GM12891 (cell line): ENCODE data around the gene CLDN24.

Source experiments
- DNase-seq: peaks from one replicate; pipeline ENCODE4 v3.0.0; 2011; ENCODE audit warnings: low spot score; ENCODE audit not compliant: insufficient read length
- FAIRE-seq: peaks from 2 replicates; lab custom pipeline; 2011; peaks lifted over from hg19 to GRCh38; lab: Jason Lieb, UNC
- PAX5 ChIP-seq: IDR thresholded peaks from 2 replicates; pipeline ENCODE4 v1.6.1; 2011; ENCODE audit warnings: low read length, moderate library complexity, mild to moderate bottlenecking; ENCODE audit not compliant: insufficient read depth, severe bottlenecking
- POLR2A ChIP-seq: IDR thresholded peaks from 2 replicates; pipeline ENCODE4 v1.6.1; 2011; ENCODE audit warnings: low read depth, low read length, control low read depth
- POLR2AphosphoS5 ChIP-seq: IDR thresholded peaks from 2 replicates; pipeline ENCODE4 v1.6.1; 2011; ENCODE audit warnings: low read depth, low read length, control low read depth
- POU2F2 ChIP-seq: IDR thresholded peaks from 2 replicates; pipeline ENCODE4 v1.6.1; 2011; ENCODE audit warnings: low read depth, mild to moderate bottlenecking, control low read depth, low read length, moderate library complexity
- SPI1 ChIP-seq: IDR thresholded peaks from 2 replicates; pipeline ENCODE4 v1.6.1; 2011; ENCODE audit warnings: low read depth, low read length, control low read depth
- TAF1 ChIP-seq: IDR thresholded peaks from 2 replicates; pipeline ENCODE4 v1.6.1; 2011; ENCODE audit warnings: low read depth, low read length, control low read depth

Gene CLDN24

GRCh38 chr4:183306811-183307210 is 15.4 kb downstream of the CLDN24 start:
- FAIRE-seq, result no peak
- no peak for TF ChIP-seq POLR2A
- no peak for TF ChIP-seq SPI1
- TF ChIP-seq POU2F2, result no peak
- no peak for TF ChIP-seq TAF1
- TF ChIP-seq PAX5, result no peak
- no peak for TF ChIP-seq POLR2AphosphoS5
- DNase-seq, result no peak

- no peak for TF ChIP-seq POU2F2
- no peak for TF ChIP-seq TAF1
- no peak for TF ChIP-seq POLR2A
- no peak for TF ChIP-seq PAX5
- TF ChIP-seq POLR2AphosphoS5, result no peak
- TF ChIP-seq SPI1, result no peak
- no peak for FAIRE-seq
- DNase-seq, result no peak
Observed at GRCh38 chr4:183304538-183304937, 17.7 kb downstream of the CLDN24 start.

GRCh38 chr4:183304067-183304466 is 18.2 kb downstream of the CLDN24 start:
- DNase-seq (no peak), FAIRE-seq (no peak)
- TF ChIP-seq TAF1 (no peak), PAX5 (no peak), POU2F2 (no peak), SPI1 (no peak), POLR2A (no peak)

- DNase-seq (no peak), FAIRE-seq (no peak)
- TF ChIP-seq POLR2A (no peak), POU2F2 (no peak), SPI1 (no peak), POLR2AphosphoS5 (no peak), PAX5 (no peak), TAF1 (no peak)
Observed at GRCh38 chr4:183303301-183303700, 18.9 kb downstream of the CLDN24 start.

GRCh38 chr4:183300655-183301054 is 21.6 kb downstream of the CLDN24 start:
- no peak for DNase-seq
- FAIRE-seq, result no peak
- TF ChIP-seq SPI1 (no peak), PAX5 (no peak), POLR2AphosphoS5 (no peak)

GRCh38 chr4:183300070-183300469 is 22.2 kb downstream of the CLDN24 start:
- DNase-seq (no peak), FAIRE-seq (no peak)
- TF ChIP-seq TAF1 (no peak), POLR2AphosphoS5 (no peak), PAX5 (no peak), SPI1 (no peak), POLR2A (no peak), POU2F2 (no peak)

GRCh38 chr4:183299464-183299863 is 22.8 kb downstream of the CLDN24 start:
- TF ChIP-seq PAX5 (no peak), POU2F2 (no peak), SPI1 (no peak), TAF1 (no peak), POLR2AphosphoS5 (no peak), POLR2A (no peak)
- no peak for FAIRE-seq

GRCh38 chr4:183297675-183298074 is 24.6 kb downstream of the CLDN24 start:
- no peak for FAIRE-seq
- DNase-seq, result no peak
- no peak for TF ChIP-seq POU2F2
- TF ChIP-seq TAF1, result no peak
- TF ChIP-seq SPI1, result no peak
- TF ChIP-seq PAX5, result no peak
- no peak for TF ChIP-seq POLR2A
- TF ChIP-seq POLR2AphosphoS5, result no peak

More at GRCh38 chr4:183299464-183299863, 22.8 kb downstream of the CLDN24 start:
- DNase-seq, result no peak

GRCh38 chr4:183295711-183296110 is 26.5 kb downstream of the CLDN24 start:
- no peak for TF ChIP-seq POLR2A
- DNase-seq (no peak), FAIRE-seq (no peak)

- FAIRE-seq (no peak), DNase-seq (no peak)
- no peak for TF ChIP-seq TAF1
- no peak for TF ChIP-seq PAX5
Observed at GRCh38 chr4:183291070-183291469, 31.2 kb downstream of the CLDN24 start.

- DNase-seq, result no peak
- TF ChIP-seq POU2F2 (no peak), PAX5 (no peak), TAF1 (no peak), POLR2A (no peak), POLR2AphosphoS5 (no peak), SPI1 (no peak)
- no peak for FAIRE-seq
Observed at GRCh38 chr4:183289688-183290087, 32.5 kb downstream of the CLDN24 start.
